Loucy (cell line): Measurements from ENCODE around the gene CHST10.

Experiments
- CTCF ChIP-seq: fragments of 200-600 bp; sonication (generic); conservative IDR thresholded peaks from 2 replicates; pipeline ENCODE4 v1.5.1; 2014; ENCODE audit warnings: mild to moderate bottlenecking, antibody characterized with exemption, low read length
- EZH2phosphoT487 ChIP-seq: fragments of 200-600 bp; IDR thresholded peaks from 2 replicates; pipeline ENCODE4 v1.6.1; 2018; ENCODE audit warnings: antibody characterized with exemption, mild to moderate bottlenecking, moderate library complexity, borderline replicate concordance

GRCh38 chr2:100453853-100454252, 36.4 kb upstream of the CHST10 start:
- no peak for TF ChIP-seq CTCF
- no peak for TF ChIP-seq EZH2phosphoT487
